PC-3 (cell line): ENCODE results near the gene TNS3.

ENCODE experiments used
- CTCF ChIP-seq: fragments of 300-600 bp; sonication (generic); conservative IDR thresholded peaks from 2 replicates; pipeline ENCODE4 v1.5.1; 2017; ENCODE audit warnings: antibody characterized with exemption, low read depth, mild to moderate bottlenecking, low read length
- EZH2phosphoT487 ChIP-seq: fragments of 300-600 bp; sonication (generic); IDR thresholded peaks from 2 replicates; pipeline ENCODE4 v1.6.1; 2018; ENCODE audit warnings: mild to moderate bottlenecking, antibody characterized with exemption, low read length, borderline replicate concordance

DNA sequence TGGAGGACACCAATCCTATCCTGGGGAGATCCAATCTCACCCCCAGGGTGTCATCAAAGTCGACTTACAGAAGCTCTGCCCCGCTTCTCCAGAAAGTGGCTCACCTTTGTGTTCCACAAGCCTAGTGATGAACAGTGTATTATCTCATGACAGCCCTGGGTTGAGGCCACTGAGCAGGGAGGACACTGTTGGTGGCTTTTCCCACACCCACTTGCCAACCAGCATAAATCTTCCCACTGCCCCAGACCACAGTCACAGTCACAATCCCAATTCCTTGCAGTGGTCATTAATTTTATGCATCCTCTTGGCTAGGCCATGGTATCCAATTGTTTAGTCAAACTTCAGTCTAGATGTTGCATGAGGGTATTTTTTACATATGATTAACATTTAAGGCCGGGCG is 18.4 kb downstream of the TNS3 start:
- TF ChIP-seq CTCF, result no peak
- no peak for TF ChIP-seq EZH2phosphoT487
